ENCODE results near the gene SIRT6.

GRCh38 chr19:4181053-4181508 lies 1.3 kb downstream of the SIRT6 start:
- TF ChIP-seq CTCF (IDR thresholded peaks at IDR 0.05) (no peak), POLR2A (IDR thresholded peaks at IDR 0.05) (no peak)
